GM12878 (cell line): Measurements from ENCODE around the gene LAMA2. TPM values are rescaled to one million over a fixed set of nuclear protein-coding genes. Genes with fewer than 3 reads are reported as not detected.

Experiments used
- ATAC-seq: fragments of 200-7000 bp; cut with Tn5 transposase; 3 replicates; pipeline ENCODE4 v1.9.1; 2020; ENCODE audit warnings: mild to moderate bottlenecking, moderate library complexity
- BruUV-seq: library from RNA; stranded (reverse); fragments of 400-500 nt; replicated peaks from 2 replicates; lab custom pipeline; 2021; lab: Mats Ljungman, UMichigan
- CTCF ChIA-PET: fragments of 300-600 bp; sonication (Branson Sonifier 250); formaldehyde crosslinking; extraction: SDS; loops from one replicate; lab custom pipeline; 2021; ENCODE audit warnings: inconsistent platforms; lab: Yijun Ruan, JAX
- POLR2A ChIA-PET: fragments of 350-600 bp; formaldehyde crosslinking; extraction: SDS; loops from one replicate; lab custom pipeline; 2021; ENCODE audit warnings: inconsistent platforms; lab: Charles Lee
- RAD21 ChIA-PET: fragments of 300-600 bp; sonication (Branson Sonifier 250); formaldehyde crosslinking; loops from one replicate; lab custom pipeline; 2023; ENCODE audit warnings: antibody characterized with exemption; ENCODE audit not compliant: unreplicated experiment; lab: Charles Lee
- SMC1A ChIA-PET: fragments of 300-600 bp; sonication (Branson Sonifier 250); formaldehyde crosslinking; loops from one replicate; lab custom pipeline; 2023; ENCODE audit not compliant: unreplicated experiment, uncharacterized antibody; lab: Charles Lee
- DNase-seq: peaks from one replicate; pipeline ENCODE4 v3.0.0-alpha.2; 2011; ENCODE audit warnings: low read depth, low spot score
- FAIRE-seq: peaks from 3 replicates; lab custom pipeline; 2011; peaks lifted over from hg19 to GRCh38; lab: Jason Lieb, UNC
- H2AFZ ChIP-seq: 2 replicates; pipeline ENCODE4 v1.6.0; 2011; ENCODE audit warnings: low read depth, low read length, control low read depth; ENCODE audit not compliant: control insufficient read depth
- H3K27ac ChIP-seq: 2 replicates; pipeline ENCODE4 v1.5.1; 2011; ENCODE audit warnings: control low read depth; ENCODE audit not compliant: control insufficient read depth, insufficient read depth
- H3K27me3 ChIP-seq, 2 experiments: replicated peaks in 1 of 2; 2 replicates each; pipeline versions ENCODE4 v1.6.0 to v1.6.1; 2011; ENCODE audit warnings: low read length in 1 of 2; ENCODE audit not compliant: control insufficient read depth in 2 of 2, insufficient read depth in 2 of 2
- H3K36me3 ChIP-seq, 2 experiments: 2 replicates each; pipeline ENCODE4 v1.5.1; 2011; ENCODE audit warnings: low read length in 1 of 2; ENCODE audit not compliant: control insufficient read depth in 2 of 2, insufficient read depth in 2 of 2
- H3K4me1 ChIP-seq: 2 replicates; pipeline ENCODE4 v1.6.1; 2011; ENCODE audit warnings: mild to moderate bottlenecking, low read length, moderate library complexity, mixed read lengths; ENCODE audit not compliant: control insufficient read depth, insufficient read depth
- H3K4me2 ChIP-seq: 2 replicates; pipeline ENCODE4 v1.6.0; 2011; ENCODE audit warnings: control low read depth; ENCODE audit not compliant: control insufficient read depth, insufficient read depth
- H3K4me3 ChIP-seq: fragments of 200-600 bp; sonication (generic); 2 replicates; pipeline ENCODE4 v1.5.1; 2016
- H3K79me2 ChIP-seq: 2 replicates; pipeline ENCODE4 v1.6.0; 2011; ENCODE audit warnings: low read length; ENCODE audit not compliant: control insufficient read depth, insufficient read depth
- H3K9ac ChIP-seq: 2 replicates; pipeline ENCODE4 v1.8.0; 2011; ENCODE audit warnings: low read length, control low read depth, mixed read lengths; ENCODE audit not compliant: control insufficient read depth, insufficient read depth
- H3K9me3 ChIP-seq: replicated peaks from 3 replicates; pipeline ENCODE4 v1.5.1; 2011; ENCODE audit warnings: mild to moderate bottlenecking, low read length; ENCODE audit not compliant: control insufficient read depth, insufficient read depth
- H4K20me1 ChIP-seq: 2 replicates; pipeline ENCODE4 v1.6.0; 2011; ENCODE audit not compliant: control insufficient read depth, insufficient read depth
- RBBP5 ChIP-seq: fragments of 200-600 bp; sonication (generic); conservative IDR thresholded peaks from 2 replicates; pipeline ENCODE4 v1.6.1; 2016
- SIX5 ChIP-seq: IDR thresholded peaks from 2 replicates; pipeline ENCODE4 v1.6.1; 2011; ENCODE audit warnings: mild to moderate bottlenecking, low read depth, low read length, moderate library complexity; ENCODE audit not compliant: severe bottlenecking
- YY1 ChIP-seq: IDR thresholded peaks from 2 replicates; pipeline ENCODE4 v1.6.1; 2011; ENCODE audit warnings: low read depth, mild to moderate bottlenecking, low read length
- WGBS: methylation state at CpG from one replicate; pipeline ENCODE4 v1.1.6; 2016; ENCODE audit warnings: low lambda C conversion rate; ENCODE audit not compliant: insufficient replicate concordance, insufficient coverage; ENCODE audit errors: missing lambda C conversion rate; 5-methylcytosine and 5-hydroxymethylcytosine counted together
- in situ Hi-C: fragments of 300-500 bp; cut with MboI; formaldehyde crosslinking; loops from 9 replicates; pipeline ENCODE4 v1.14.3; 2018; ENCODE audit warnings: mixed read lengths
- intact Hi-C: fragments of 100-400 bp; cut with micrococcal nuclease; formaldehyde crosslinking; loops from one replicate; pipeline ENCODE4 v1.14.2; 2022; ENCODE audit not compliant: unreplicated experiment
- polyA plus RNA-seq, 11 experiments: library from polyadenylated mRNA; depleted of rRNA in 4 of 11; unstranded in 6 of 11; stranded (reverse) in 5 of 11; fragments of >200 nt; fragmentation: Nextera tagmentation in 4 of 11; fragmentation: Illumina TruSeq in 1 of 11; extraction: Ambion mirVana in 4 of 11; extraction: Trizol in 1 of 11; gene quantifications; 1 replicate in 1 of 11; 2 replicates in 10 of 11; pipeline versions ENCODE4 v1.2.1 to v1.2.3, GENCODE V29; 2011 to 2016; ENCODE audit warnings: inconsistent platforms in 2 of 11, missing spikeins in 2 of 11, low read depth in 1 of 11
- total RNA-seq, 4 experiments: library from RNA; depleted of rRNA in 3 of 4; stranded (reverse); fragments of >200 nt in 3 of 4; fragmentation: Illumina TruSeq in 1 of 4; extraction: Trizol in 1 of 4; gene quantifications; 2 replicates each; pipeline versions ENCODE4 v1.2.1 to v1.2.3, GENCODE V29; 2013 to 2021
- TF ChIP-seq, protein P1 (sequence below): fragments of 450-650 bp; IDR thresholded peaks from 2 replicates; pipeline ENCODE4 v1.6.1; 2017; ENCODE audit warnings: antibody characterized with exemption, mild to moderate bottlenecking, moderate library complexity
- TF ChIP-seq, protein P2 (sequence below): IDR thresholded peaks from 2 replicates; pipeline ENCODE4 v1.6.1; 2012; ENCODE audit warnings: mild to moderate bottlenecking, low read depth, low read length

Gene LAMA2
- total and polyA plus RNA-seq, 10 of the 15 experiments (the other 5 are each of a cell fraction or from before 2014, with no cell fraction given) = 0.04 to 2.0 (median 0.37) TPM; not detected in 1

DNA sequence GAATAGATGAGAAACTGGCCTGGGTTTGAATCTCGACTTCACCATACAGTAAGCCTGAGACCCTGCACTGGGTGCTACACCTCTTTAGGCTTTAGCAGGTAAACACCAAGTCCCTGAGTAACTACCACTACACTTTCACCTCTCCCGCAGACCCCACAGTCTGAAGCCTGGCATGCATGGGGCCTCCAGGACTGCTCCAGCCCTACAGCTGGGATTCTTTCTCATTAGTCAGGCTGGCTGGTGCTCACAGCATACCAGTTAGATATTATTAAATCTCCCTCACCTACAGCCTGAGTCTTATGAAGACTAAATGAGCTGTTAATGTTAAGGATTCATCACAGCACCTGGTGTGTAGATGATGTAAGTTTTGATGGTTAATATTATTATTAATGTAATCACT, 438.4 kb downstream of the LAMA2 start:
- intact Hi-C loops (no loop called here), in situ Hi-C loops (no loop called here)
- Histone ChIP-seq H3K36me3 (no peaks in the 10 kb centered on the region), H4K20me1 (no peaks in the 10 kb centered on the region), H3K27me3 (no peaks in the 10 kb centered on the region; a peak in 1 of 4 replicates), H3K9me3 (no peaks in the 10 kb centered on the region), H3K9ac (no peak overlapping the region), H3K4me3 (no peak overlapping the region), H3K4me1 (no peaks in the 10 kb centered on the region), H3K27ac (no peak overlapping the region), H2AFZ (no peak overlapping the region), H3K4me2 (no peak overlapping the region), H3K79me2 (no peaks in the 10 kb centered on the region)
- SMC1A ChIA-PET = interaction anchor here (0.7 kb wide), 1 partner anchor 611 kb away, joined by 3 read pairs; no protein-coding TSS in a partner anchor
- no peak for ATAC-seq
- WGBS = 27% methylated on average over 2 of the region's 2 CpGs
- BruUV-seq = no TSS peak
- no peak for FAIRE-seq
- POLR2A ChIA-PET = no interaction called here
- TF ChIP-seq RBBP5 = no peak
- no peak for TF ChIP-seq YY1
- TF ChIP-seq, protein P1, sequence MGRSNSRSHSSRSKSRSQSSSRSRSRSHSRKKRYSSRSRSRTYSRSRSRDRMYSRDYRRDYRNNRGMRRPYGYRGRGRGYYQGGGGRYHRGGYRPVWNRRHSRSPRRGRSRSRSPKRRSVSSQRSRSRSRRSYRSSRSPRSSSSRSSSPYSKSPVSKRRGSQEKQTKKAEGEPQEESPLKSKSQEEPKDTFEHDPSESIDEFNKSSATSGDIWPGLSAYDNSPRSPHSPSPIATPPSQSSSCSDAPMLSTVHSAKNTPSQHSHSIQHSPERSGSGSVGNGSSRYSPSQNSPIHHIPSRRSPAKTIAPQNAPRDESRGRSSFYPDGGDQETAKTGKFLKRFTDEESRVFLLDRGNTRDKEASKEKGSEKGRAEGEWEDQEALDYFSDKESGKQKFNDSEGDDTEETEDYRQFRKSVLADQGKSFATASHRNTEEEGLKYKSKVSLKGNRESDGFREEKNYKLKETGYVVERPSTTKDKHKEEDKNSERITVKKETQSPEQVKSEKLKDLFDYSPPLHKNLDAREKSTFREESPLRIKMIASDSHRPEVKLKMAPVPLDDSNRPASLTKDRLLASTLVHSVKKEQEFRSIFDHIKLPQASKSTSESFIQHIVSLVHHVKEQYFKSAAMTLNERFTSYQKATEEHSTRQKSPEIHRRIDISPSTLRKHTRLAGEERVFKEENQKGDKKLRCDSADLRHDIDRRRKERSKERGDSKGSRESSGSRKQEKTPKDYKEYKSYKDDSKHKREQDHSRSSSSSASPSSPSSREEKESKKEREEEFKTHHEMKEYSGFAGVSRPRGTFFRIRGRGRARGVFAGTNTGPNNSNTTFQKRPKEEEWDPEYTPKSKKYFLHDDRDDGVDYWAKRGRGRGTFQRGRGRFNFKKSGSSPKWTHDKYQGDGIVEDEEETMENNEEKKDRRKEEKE = no peak
- TF ChIP-seq SIX5 = no peak
- TF ChIP-seq, protein P2, sequence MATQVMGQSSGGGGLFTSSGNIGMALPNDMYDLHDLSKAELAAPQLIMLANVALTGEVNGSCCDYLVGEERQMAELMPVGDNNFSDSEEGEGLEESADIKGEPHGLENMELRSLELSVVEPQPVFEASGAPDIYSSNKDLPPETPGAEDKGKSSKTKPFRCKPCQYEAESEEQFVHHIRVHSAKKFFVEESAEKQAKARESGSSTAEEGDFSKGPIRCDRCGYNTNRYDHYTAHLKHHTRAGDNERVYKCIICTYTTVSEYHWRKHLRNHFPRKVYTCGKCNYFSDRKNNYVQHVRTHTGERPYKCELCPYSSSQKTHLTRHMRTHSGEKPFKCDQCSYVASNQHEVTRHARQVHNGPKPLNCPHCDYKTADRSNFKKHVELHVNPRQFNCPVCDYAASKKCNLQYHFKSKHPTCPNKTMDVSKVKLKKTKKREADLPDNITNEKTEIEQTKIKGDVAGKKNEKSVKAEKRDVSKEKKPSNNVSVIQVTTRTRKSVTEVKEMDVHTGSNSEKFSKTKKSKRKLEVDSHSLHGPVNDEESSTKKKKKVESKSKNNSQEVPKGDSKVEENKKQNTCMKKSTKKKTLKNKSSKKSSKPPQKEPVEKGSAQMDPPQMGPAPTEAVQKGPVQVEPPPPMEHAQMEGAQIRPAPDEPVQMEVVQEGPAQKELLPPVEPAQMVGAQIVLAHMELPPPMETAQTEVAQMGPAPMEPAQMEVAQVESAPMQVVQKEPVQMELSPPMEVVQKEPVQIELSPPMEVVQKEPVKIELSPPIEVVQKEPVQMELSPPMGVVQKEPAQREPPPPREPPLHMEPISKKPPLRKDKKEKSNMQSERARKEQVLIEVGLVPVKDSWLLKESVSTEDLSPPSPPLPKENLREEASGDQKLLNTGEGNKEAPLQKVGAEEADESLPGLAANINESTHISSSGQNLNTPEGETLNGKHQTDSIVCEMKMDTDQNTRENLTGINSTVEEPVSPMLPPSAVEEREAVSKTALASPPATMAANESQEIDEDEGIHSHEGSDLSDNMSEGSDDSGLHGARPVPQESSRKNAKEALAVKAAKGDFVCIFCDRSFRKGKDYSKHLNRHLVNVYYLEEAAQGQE = no peak
- DNase-seq = no peak
- CTCF ChIA-PET = no interaction called here
- RAD21 ChIA-PET = no interaction called here
